Measurements from ENCODE around the gene CRADD. TPM values are rescaled to one million over a fixed set of nuclear protein-coding genes. Genes with fewer than 3 reads are reported as not detected.
"Not testable (repeated sequence)": the region's sequence is repeated elsewhere in the genome, so short reads cannot be mapped to it uniquely, and the experiment has no call there.

The CRADD gene
- total and polyA plus RNA-seq, 10 donors: 5.5 to 58.7 (median 18.8) TPM

DNA sequence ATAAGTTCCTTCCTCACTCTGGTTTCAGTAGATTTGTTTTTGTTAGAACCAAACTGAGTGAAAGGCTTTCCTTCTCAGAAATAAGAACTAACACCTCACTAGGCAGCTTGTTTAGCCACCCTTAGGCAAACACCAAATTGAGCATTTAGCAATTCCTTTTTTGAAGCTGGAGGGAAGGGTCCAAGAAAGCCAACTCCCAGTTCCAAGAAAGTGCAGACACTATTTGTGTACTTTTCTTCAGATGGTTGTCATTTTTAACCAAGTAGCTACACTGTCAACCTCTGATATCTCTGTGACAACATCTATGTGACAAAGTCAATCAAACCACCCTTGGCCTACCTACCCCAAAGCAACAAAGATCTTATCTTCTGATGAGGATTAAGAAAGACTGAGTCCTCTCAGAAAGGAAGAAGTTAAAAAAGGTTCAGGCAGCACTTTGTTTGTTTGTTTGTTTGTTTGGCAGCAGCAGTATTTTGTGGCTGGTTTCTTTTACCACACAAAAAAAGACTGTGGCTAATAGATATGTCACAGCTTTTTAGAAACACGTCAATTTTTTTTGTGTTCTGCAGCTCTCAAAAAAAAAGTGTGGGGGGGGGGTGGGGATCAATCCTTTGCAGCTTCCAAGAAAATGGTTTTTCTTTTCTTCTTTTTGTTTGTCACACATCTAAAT is 203.8 kb downstream of the CRADD start:
- Histone ChIP-seq H3K27ac (no peak overlapping the region), H3K4me1 (peaks cover 0 to 12% (median 0%) of the 10 kb centered on the region in 6 donors), H3K36me3 (peaks cover 0 to 6% (median 0%) of the 10 kb centered on the region in 6 donors), H3K27me3 (replicated peaks in 1 of 7) (no peaks in the 10 kb centered on the region), H3K4me3 (no peak overlapping the region), H3K9me3 (peaks cover 0 to 17% (median 12%) of the 10 kb centered on the region in 8 donors)
- 63 to 77% (median 68%) methylated on average over 1 of the region's 1 CpG for WGBS, 5 donors
- intact Hi-C loops (cut with DNase I; ENCODE audit: low total_unique reads): no loop called here
- no peak for TF ChIP-seq POLR2AphosphoS5 (IDR thresholded peaks at IDR 0.05)
- TF ChIP-seq, protein P1, sequence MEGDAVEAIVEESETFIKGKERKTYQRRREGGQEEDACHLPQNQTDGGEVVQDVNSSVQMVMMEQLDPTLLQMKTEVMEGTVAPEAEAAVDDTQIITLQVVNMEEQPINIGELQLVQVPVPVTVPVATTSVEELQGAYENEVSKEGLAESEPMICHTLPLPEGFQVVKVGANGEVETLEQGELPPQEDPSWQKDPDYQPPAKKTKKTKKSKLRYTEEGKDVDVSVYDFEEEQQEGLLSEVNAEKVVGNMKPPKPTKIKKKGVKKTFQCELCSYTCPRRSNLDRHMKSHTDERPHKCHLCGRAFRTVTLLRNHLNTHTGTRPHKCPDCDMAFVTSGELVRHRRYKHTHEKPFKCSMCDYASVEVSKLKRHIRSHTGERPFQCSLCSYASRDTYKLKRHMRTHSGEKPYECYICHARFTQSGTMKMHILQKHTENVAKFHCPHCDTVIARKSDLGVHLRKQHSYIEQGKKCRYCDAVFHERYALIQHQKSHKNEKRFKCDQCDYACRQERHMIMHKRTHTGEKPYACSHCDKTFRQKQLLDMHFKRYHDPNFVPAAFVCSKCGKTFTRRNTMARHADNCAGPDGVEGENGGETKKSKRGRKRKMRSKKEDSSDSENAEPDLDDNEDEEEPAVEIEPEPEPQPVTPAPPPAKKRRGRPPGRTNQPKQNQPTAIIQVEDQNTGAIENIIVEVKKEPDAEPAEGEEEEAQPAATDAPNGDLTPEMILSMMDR (IDR thresholded peaks at IDR 0.05 in 8 of 11, conservative IDR thresholded peaks at IDR 0.05 in 3 of 11): no peak
- TF ChIP-seq POLR2A (IDR thresholded peaks at IDR 0.05): no peak
- no peak for DNase-seq

DNA sequence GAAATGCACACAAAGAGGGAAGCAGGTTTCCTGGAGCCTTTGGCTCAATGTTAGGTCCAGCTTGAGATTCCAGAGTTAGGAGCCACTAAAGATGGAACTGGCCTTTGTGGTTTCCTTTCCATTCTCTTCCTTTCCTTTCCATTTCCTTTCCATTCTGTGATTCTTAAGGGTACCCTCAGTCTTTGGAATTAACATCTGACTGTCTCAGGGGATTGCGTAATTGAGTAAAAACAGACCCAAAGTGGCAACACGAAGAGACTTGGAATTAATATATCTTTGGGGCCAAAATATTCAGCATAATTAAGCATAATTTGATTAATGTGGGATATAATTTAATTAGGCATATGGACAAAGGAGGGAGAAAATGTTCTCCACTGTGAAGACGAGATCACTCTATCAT is 205.6 kb downstream of the CRADD start:
- H3K4me3 ChIP-seq: no peak overlapping the region
- H3K4me1 ChIP-seq: peaks cover 0 to 12% (median 0%) of the 10 kb centered on the region in 6 donors
- H3K9me3 ChIP-seq: no peaks in the 10 kb centered on the region
- 78 to 84% (median 83%) methylated on average over 3 of the region's 3 CpGs for WGBS, 5 donors
- H3K36me3 ChIP-seq: no peaks in the 10 kb centered on the region
- no peak overlapping the region for H3K27ac ChIP-seq
- no peak for DNase-seq
- TF ChIP-seq POLR2A (IDR thresholded peaks at IDR 0.05): no peak
- no peak for TF ChIP-seq POLR2AphosphoS5 (IDR thresholded peaks at IDR 0.05)
- TF ChIP-seq, protein P1 (IDR thresholded peaks at IDR 0.05 in 8 of 11, conservative IDR thresholded peaks at IDR 0.05 in 3 of 11): no peak
- intact Hi-C loops (cut with DNase I; ENCODE audit: low total_unique reads): no loop called here
- no peaks in the 10 kb centered on the region for H3K27me3 ChIP-seq (replicated peaks in 1 of 7)

DNA sequence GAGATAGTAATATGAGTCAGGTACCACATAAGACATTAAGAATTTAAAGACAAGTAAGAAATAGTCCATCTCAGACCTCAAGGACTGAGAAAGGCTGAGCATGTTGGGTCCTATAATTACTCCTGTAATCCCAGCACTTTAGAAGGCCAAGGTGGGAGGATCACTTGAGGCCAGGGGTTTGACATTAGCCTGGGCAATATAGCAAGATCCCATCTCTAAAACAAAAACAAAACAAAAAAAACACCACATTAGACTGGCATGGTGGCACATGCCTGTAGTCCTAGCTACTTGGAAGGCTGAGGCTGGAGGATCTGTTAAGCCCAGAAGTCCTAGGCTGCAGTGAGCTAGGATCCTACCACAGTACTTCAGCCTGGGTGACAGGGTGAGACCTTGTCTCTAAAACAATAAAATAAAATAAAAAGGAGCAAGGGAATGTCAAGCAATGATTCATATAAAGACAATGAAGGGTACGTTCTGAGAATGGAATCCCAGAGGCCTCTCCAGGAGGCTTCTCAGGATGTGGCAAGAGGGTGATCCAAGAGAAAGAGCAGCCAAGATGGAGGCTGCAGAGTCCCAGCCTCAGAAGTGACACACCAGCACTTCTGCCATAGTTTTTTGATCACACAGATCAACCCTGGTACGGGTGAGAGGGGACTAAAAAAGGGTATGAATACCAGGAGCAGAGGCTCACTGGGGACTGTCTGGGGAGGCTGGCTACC is 206.4 kb downstream of the CRADD start:
- H3K9me3 ChIP-seq: no peaks in the 10 kb centered on the region
- intact Hi-C loops (cut with DNase I; ENCODE audit: low total_unique reads): no loop called here
- TF ChIP-seq, protein P1 (IDR thresholded peaks at IDR 0.05 in 8 of 11, conservative IDR thresholded peaks at IDR 0.05 in 3 of 11): no peak
- TF ChIP-seq POLR2AphosphoS5 (IDR thresholded peaks at IDR 0.05): no peak
- TF ChIP-seq POLR2A (IDR thresholded peaks at IDR 0.05): no peak
- no peak for DNase-seq
- H3K4me3 ChIP-seq: no peak overlapping the region
- no peak overlapping the region for H3K27ac ChIP-seq
- no peaks in the 10 kb centered on the region for H3K27me3 ChIP-seq (replicated peaks in 1 of 7)
- WGBS, 5 donors: 79 to 85% (median 83%) methylated on average over 2 of the region's 2 CpGs
- no peaks in the 10 kb centered on the region for H3K36me3 ChIP-seq
- peaks cover 0 to 12% (median 0%) of the 10 kb centered on the region in 6 donors for H3K4me1 ChIP-seq

DNA sequence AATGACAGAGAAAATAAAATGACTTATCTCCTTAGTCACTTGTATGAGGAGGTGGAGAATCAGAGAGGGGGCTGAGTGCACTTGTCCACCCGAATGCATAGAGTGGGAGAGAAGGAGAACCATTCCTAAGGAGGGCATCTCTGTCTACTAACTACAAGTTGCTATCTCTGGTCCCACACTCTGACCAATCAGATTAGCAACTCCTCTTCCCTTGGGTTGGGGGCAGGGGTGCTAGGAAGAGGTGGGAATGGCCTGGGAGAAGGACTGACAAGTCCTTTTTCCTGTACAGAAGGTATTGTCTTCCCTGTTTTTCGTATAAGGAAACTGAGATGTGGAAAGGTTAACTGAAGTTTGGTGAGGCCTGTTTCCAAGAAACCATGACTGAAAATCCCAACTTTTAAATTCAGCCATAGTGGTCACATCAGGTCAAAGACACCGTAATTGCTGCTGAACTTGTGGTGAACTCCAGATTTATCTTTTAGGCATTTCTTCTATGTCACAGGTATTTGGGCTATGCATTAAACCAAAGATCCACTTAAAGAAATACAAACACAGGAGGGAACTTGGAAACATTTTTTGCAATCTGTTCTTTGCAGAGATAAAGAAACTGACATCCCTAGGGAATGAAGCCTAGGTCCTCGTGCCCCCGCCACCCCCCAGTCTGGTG is 207.8 kb downstream of the CRADD start:
- H3K4me3 ChIP-seq: no peak overlapping the region
- intact Hi-C loops (cut with DNase I; ENCODE audit: low total_unique reads): no loop called here
- no peaks in the 10 kb centered on the region for H3K9me3 ChIP-seq
- no peaks in the 10 kb centered on the region for H3K27me3 ChIP-seq (replicated peaks in 1 of 7)
- TF ChIP-seq, protein P1 (IDR thresholded peaks at IDR 0.05 in 8 of 11, conservative IDR thresholded peaks at IDR 0.05 in 3 of 11): no peak
- H3K36me3 ChIP-seq: no peaks in the 10 kb centered on the region
- H3K4me1 ChIP-seq: peaks cover 0 to 12% (median 0%) of the 10 kb centered on the region in 6 donors
- no peak for DNase-seq
- WGBS, 5 donors: 66 to 95% (median 86%) methylated on average over 5 of the region's 5 CpGs
- no peak overlapping the region for H3K27ac ChIP-seq

DNA sequence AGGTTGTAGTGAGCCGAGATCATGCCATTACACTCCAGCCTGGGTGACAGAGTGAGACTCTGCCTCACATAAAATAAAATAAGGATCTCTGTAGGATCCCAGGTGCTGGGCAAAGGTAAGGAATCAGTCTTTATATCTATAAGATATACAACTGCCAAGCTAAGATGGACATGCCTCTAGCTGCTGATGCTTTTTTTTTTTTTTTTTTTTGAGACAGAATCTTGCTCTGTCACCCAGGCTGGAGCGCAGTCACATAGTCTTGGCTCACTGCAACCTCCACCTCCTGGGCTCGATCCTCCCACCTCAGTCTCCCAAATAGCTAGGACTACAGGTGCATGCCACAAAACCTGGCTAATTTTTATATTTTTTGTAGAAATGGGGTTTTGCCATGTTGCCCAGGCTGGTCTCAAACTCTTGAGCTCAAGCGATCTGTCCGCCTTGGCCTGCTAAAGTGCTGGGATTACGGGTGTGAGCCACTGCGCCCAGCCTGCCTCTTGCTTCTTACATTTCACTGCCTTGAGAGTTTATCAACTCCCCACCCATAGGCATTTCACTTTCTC is 208.9 kb downstream of the CRADD start:
- H3K27ac ChIP-seq; H3K36me3 ChIP-seq; intact Hi-C loops (cut with DNase I; ENCODE audit: low total_unique reads); H3K27me3 ChIP-seq (replicated peaks in 1 of 7); DNase-seq; H3K9me3 ChIP-seq; H3K4me1 ChIP-seq; H3K4me3 ChIP-seq: not testable (repeated sequence)
- WGBS, 5 donors: 95 to 97% (median 95%) methylated on average over 7 of the region's 7 CpGs
